Retinal pigment epithelial cell (primary cell): ENCODE measurements around the gene EVC2.

Source experiments
- DNase-seq: peaks from one replicate; pipeline ENCODE4 v3.0.0-alpha.2; 2010; ENCODE audit warnings: low read depth
- H3K4me3 ChIP-seq: 2 replicates; pipeline ENCODE4 v1.5.1; 2011; ENCODE audit warnings: mild to moderate bottlenecking, low read length, control low read depth, moderate library complexity
- TF ChIP-seq, protein P1 (sequence below): conservative IDR thresholded peaks from 2 replicates; pipeline ENCODE4 v1.5.1; 2011; ENCODE audit warnings: low read depth, low read length, control low read depth, inconsistent platforms

Gene EVC2

GRCh38 chr4:5755161-5755560, 46.8 kb upstream of the EVC2 start:
- H3K4me3 ChIP-seq, result no peak overlapping the region
- TF ChIP-seq, protein P1, sequence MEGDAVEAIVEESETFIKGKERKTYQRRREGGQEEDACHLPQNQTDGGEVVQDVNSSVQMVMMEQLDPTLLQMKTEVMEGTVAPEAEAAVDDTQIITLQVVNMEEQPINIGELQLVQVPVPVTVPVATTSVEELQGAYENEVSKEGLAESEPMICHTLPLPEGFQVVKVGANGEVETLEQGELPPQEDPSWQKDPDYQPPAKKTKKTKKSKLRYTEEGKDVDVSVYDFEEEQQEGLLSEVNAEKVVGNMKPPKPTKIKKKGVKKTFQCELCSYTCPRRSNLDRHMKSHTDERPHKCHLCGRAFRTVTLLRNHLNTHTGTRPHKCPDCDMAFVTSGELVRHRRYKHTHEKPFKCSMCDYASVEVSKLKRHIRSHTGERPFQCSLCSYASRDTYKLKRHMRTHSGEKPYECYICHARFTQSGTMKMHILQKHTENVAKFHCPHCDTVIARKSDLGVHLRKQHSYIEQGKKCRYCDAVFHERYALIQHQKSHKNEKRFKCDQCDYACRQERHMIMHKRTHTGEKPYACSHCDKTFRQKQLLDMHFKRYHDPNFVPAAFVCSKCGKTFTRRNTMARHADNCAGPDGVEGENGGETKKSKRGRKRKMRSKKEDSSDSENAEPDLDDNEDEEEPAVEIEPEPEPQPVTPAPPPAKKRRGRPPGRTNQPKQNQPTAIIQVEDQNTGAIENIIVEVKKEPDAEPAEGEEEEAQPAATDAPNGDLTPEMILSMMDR, result no peak

DNA sequence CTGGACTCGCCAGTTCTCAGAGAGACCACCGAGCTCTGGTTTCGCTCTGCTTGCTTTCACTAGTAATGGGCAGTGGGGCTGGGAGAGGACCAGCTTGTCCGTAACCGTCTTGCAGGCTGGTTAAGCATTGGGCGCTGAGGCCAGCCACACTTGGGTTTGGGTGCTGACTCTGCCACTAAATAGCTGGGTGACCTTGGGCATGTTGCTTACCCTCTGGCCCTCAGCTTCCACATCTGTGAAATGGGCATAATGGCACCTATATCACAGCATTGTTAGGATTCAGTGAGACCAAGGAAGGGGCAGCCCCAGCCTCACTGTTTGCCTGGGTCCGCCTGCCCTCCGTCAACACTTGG, 46.1 kb upstream of the EVC2 start:
- DNase-seq, result no peak
- no peak overlapping the region for H3K4me3 ChIP-seq

More at GRCh38 chr4:5755161-5755560, 46.8 kb upstream of the EVC2 start:
- no peak for DNase-seq

GRCh38 chr4:5753766-5754528, 45.6 kb upstream of the EVC2 start:
- peak; percentile 95 for DNase-seq
- H3K4me3 ChIP-seq, result no peak overlapping the region
- TF ChIP-seq, protein P1, result no peak

More for the DNA sequence above, 46.1 kb upstream of the EVC2 start:
- TF ChIP-seq, protein P1, result no peak

GRCh38 chr4:5753366-5753765, 45.0 kb upstream of the EVC2 start:
- H3K4me3 ChIP-seq, result no peak overlapping the region
- TF ChIP-seq, protein P1, result no peak
- peak; percentile 39 for DNase-seq

GRCh38 chr4:5752376-5753184, 44.2 kb upstream of the EVC2 start:
- peak; percentile 97 for DNase-seq
- peak overlapping the region; percentile 9 for H3K4me3 ChIP-seq
- TF ChIP-seq, protein P1, result peak; percentile 16

DNA sequence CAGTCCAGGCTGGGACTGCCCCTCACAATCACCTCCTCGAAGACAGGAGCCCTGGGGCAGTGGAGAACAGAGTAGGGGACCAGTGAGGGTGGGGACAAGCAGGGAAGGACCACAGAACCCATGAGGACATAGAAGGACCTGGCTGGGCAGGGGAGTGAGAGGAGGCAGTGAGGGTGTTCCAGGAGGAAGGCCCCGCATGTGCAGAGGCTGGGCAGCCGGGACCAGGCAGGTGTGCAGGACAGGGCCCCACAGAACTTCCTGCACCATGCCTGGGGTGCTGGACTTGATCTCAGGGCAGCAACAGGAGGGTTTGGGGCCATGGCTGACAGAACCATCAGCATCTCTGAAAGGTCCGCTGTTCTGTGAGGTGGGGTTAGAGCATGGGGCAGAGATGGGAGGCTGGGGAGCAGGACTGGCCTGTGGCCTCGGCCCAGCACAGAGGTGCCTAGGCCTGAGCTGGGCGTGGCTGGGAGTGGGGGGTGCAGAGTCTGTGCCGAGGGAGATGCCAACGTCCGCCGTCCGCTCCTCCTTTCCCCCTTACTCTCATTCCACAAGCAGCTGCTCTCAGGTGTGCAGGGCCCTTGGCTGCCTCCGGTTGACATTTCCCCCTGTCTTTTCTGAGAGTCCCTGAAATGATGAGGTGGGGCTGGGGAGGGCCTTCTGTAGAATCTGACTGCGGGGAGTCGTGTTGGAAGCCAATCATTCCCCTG, 43.5 kb upstream of the EVC2 start:
- no peak for DNase-seq
- no peak overlapping the region for H3K4me3 ChIP-seq

More for the DNA sequence above, 43.5 kb upstream of the EVC2 start:
- TF ChIP-seq, protein P1, result no peak
